Stimulated activated CD4-positive, alpha-beta T cell treated with anti-CD3 and anti-CD28 coated beads, Interleukin-2, amount 100 ng/mL, for 4 hours (primary cell): ENCODE results near the gene AIG1.
"Not testable (repeated sequence)": the region's sequence is repeated elsewhere in the genome, so short reads cannot be mapped to it uniquely, and the experiment has no call there.

Source experiments
- DNase-seq: peaks from one replicate; pipeline ENCODE4 v3.0.0-alpha.2; 2020; ENCODE audit warnings: low read depth

The AIG1 gene

DNA sequence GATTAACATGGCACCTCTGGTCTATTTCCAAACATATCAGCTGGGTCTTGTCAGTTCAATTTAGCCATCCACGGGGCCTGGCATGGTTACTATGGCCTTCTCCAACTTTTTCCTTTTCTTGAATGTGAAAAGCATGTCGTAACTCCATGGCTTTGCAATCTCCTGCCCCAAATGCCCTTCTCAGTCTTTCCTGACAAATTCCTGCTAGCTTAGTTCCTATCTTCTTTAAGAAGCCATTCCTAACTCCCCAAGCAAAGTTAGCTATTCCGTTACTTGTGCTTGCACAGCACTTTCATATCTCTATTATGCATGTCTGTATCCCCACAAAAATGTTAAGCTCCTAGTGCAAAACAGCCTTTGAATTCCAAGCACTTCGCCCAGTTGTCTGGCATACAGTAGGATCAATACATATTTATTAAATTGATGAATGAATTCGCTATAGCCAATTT is 105.6 kb downstream of the AIG1 start:
- no peak for DNase-seq

DNA sequence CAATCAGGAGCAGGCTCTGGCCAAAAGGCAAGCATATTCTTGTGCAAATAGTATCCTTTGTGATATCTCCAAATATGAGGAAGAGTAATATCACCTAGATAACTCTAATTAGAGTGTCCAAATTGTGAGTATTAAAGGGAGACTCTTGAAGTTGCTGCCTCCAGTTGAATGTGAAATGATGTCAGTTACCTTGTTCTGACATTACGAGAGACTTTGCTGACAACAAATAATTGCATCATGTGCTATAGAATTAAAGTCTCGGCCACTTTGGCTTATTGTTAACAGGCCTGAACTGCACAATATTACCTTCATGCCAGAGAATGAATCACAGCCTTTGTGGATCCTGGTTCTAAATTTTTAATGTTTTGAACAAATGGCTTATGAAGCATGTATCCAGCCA is 106.5 kb downstream of the AIG1 start:
- no peak for DNase-seq

DNA sequence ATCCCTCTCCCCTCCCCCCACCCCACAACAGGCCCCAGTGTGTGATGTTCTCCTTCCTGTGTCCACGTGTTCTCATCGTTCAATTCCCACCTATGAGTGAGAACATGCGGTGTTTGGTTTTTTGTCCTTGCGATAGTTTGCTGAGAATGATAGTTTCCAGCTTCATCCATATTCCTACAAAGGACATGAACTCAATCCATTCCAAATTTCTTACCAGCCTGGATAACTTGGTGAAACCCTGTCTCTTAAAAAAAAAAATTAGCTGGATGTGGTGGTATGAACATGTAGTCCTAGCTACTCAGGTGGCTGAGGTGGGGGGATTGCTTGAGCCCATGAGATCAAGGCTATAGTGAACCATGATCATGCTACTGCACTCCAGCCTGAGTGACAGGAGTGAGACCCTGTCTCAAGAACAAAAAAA is 107.7 kb downstream of the AIG1 start:
- DNase-seq = not testable (repeated sequence)

DNA sequence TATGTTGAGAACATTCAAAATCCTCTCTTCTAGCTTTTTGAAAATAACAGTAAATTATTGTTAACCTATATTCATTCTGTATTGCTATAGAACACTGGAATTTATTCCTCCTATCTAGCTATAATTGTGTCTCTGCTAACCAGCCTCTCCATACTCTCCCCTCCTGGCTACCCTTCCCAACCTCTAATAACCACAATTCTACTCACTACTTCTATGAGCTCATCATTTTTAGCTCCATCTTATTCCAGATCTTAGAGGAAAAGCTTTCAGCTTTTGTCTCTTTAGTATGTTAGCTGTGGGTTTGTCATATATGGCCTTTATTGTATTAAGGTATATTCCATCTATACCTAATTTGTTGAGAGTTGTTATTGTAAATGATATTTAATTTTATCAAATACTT is 108.8 kb downstream of the AIG1 start:
- DNase-seq = no peak

DNA sequence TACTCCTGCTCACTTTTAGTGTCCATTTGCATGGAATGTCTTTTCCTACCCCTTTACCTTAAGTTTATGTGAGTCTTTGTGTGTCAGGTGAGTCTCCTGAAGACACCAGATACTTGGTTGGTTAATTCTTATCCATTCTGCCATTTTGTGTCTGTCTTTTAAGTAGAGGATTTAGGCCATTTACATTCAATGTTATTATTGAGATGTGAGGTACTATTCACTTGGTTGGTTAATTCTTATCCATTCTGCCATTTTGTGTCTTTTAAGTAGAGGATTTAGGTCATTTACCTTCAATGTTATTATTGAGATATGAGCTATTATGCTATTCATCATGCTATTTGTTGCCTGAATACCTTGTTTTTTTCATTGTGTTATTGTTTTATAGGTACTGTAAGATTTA is 113.8 kb downstream of the AIG1 start:
- no peak for DNase-seq

DNA sequence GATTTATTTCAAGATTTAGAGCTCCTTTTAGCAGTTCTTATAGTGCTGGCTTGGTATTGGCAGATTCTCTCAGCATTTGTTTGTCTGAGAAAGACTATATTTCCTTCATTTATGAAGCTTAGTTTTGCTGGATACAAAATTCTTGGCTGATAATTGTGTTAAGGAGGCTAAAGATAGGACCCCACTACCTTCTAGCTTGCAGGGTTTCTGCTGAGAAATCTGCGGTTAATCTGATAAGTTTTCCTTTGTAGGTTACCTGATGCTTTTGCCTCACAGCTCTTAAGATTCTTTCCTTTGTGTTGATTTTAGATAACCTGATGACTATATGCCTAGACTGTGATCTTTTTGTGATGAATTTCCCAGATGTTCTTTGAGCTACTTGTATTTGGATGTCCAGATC is 114.3 kb downstream of the AIG1 start:
- no peak for DNase-seq

DNA sequence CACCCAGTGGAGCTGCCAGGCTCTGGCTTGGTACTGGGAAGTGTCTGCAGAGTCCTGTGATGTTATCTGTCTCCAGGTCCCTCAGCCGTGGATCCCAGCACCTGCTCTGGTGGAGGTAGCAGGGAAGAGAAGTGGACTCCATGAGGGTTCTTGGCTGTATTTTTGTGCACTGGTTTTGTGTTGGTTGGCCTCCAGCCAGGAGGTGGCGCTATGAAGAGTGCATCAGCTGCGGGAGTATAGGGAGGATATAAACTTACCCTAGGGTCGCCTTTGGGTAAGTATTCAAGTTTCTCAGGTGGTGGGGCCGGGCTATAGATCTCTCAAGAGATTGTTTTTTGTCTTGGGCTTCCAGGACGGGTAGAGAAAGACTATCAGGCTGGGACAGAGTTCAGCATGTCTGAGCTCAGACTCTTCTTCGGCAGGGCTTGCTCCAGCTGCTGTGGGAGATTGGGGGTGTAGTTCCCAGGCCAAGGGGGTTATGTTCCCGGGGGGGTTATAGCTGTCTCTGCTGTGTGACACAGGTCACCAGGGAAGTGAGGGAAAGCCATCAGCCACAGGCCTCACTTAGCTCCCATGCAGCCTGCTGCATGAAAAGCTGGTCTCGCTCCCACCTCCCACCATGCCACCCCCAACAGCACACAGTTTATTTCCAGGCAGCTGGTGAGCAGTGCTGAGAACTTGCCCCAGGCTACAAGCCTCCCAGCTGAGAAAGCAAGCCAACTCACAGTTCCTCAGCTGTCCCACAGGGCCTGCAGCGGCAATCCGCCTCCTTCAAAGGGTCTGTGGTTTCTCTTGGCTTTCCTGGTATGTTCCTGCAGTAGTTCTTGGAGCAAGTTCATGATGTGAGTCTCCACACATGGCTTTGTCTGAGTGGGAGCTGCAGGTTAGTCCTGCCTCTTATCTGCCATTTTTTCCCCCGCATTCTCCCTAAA is 115.7 kb downstream of the AIG1 start:
- DNase-seq = no peak

DNA sequence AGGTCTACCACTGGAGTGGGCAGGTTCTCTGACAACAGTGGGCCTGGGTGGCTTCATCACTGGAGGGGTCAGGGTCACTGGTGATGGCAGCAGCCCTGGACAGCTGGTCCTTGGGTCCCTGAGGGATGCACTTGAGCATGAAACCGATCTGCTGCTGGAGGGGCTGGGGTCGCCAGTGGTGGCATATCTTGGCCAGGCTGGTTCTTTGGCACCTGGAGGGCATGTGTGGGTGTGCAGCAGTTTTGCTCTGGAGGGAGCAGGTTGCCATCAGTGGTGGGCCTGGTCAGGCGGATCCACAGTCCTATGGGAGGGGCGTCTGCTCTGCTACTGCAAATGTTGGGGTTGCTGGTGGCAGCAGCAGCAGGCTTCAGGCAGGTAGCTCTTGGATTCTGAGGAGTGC is 117.0 kb downstream of the AIG1 start:
- DNase-seq = no peak

DNA sequence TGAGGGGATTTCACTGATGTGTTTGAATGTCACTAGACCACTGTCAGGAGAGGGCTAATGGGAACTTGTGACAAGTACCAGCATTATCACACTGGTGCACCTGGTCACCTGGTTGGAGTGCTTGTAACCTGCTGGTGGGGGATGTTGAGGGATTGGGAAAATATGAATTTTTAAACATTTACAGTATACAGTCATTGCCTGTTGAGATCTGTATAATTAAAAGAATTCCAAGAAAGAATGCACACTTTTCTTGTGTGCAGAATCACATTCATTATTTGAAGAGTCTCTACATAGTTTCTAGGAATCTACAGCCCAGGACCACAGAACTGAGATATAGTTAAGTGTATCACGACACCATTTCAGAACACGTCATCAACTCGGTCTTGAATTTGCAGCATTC is 118.4 kb downstream of the AIG1 start:
- no peak for DNase-seq

DNA sequence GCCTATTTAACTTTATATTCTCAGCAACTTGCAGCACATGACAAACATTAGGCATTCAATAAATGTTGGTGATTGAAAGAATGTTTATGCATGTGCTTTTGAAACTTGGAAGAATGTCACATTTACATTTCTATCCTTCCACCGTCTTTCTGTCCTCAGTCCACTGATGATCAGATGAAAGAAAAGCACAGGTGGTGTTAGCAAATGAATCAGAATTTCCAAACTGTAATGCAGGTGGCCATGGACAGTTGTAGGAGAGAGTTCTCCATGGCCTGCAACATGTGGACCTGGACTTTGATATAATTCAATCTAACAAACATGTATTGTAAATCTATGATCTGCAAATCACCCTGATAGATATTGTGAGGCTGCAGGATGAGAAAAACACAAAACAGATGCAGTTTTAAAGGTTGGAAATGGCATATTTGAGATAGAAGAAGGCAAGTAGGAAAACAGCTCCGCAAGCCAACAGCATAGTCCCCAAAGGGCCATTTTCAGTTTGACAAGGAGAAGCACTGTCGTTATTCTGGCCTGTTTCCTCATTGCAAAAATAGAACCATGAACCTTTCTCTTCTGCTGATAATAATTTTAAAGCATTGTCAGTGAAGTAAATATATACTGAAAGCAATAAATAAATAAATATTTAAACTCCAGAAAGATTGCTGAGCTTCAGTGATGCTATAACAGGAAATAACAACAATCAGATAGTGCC is 119.4 kb downstream of the AIG1 start:
- no peak for DNase-seq

DNA sequence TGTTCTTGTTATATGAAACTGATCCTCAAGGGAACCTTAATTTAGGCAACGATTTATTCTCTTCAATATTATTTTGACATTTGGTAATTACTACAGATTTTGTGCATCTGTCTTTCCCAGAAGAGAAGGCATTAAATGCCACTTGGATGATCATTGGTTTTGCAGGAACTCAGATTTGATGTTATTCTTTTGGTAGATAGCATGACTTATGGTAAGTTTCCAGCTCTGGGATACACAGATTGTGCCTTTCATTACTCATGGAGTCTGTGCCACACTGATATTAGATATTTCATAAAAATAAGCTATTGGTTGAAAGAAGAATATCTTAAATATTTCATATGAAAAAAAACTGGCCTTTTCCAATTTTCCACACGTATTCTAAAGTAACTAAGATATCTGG is 120.1 kb downstream of the AIG1 start:
- no peak for DNase-seq

DNA sequence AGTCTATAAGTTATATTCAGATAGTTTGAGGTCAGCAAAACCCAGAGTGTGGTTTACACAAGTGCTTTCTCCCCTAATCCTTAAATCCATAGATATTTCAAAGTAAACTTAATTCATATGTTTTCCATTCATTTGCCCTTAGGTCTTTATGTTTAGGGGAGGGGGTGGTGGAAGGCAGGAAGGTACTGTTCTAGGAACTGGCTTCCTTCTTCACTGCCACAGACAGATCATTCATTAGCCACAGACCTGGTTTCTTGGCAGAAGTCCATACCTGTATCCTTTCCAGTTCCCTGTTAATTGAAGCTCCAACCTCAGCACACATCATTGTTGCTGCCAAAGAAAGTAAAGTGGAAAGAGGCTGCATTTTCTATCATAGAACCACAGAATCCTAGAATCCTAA is 123.0 kb downstream of the AIG1 start:
- DNase-seq = no peak

DNA sequence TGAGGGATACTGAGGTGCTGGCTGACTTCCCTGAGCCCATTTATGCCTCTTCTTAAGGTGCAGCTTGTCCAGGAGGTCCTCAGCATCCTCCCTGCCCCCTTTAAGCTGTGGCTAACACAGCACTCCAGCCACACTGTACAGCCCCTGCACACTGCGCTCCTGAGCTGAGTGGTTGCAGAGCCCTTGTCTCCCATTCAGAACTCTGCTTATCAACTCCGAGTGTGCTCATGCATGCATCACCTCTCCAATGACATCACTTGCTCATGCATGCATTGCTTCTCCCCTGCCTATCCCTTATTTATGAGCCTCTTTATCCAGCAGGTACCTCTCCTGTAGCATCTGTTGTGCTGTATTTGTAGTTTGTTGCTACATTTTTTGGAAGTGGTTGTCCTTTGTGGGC is 124.6 kb downstream of the AIG1 start:
- no peak for DNase-seq

DNA sequence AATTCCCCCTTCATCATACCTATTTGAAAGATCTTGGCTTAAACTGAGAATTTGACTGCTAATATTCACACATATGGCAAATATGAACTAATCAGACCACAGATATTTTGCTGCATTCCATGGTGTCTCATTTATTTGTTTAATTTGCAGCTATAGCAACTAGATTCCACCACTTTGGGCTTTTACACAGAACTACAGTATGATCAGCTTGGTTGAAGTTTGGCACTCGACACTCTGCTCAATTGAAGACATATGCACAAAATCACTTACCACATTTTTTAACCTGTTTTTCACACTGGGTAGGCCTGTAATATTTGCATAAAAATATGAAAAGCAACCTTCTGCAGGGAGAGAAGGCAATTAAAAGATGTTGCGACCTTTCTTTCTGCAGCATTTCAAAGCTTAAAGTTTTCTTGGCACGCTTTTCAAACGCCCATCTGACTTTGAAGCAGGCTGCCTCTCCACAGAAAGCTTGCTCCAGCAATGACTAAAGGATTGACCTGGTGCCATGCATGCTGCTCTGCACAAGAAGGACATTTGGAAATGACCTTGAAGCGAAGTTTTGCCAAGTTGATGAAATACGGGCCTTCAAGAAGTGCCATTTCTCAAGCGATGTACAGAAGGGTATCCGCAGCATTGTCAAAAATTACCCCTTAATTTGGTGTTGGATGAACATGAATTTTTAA is 126.7 kb downstream of the AIG1 start:
- DNase-seq = no peak

DNA sequence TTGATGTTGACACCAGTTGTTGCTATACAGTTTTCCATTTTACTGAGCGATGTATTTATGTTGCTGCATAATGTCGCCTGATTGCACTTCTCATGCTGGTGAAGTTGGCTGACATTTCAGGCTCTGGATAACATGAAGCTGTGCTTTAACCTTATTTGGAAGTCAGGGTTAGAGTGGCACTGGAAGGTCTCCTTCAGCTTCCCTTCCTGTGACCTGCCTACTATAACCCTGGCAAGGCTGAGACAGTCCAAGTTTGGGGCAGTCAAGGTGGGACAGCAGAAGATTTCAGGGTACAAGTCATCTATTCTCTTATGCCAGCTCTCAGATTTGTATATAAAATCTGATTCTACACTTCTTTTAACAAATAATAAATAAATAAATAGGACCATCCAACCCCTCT is 127.6 kb downstream of the AIG1 start:
- DNase-seq = no peak

DNA sequence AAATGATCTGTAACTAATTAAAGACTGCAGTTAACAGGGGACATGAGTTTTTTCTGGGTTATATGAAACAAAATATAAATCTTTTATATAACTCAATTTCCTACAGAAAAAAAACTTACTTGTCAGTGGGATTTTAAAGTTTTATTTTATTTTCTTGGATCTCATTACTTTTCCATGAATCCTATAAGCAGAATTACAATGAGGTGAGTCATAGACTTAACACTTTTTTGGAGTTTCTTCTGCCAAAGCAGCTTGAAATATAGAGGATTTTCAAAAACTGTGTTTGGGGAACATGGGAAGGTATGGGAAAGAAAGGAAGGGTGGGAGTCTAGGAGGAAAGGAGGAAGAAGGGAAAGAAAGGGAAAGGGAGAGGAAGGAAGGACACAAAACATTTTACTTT is 130.7 kb downstream of the AIG1 start:
- no peak for DNase-seq

DNA sequence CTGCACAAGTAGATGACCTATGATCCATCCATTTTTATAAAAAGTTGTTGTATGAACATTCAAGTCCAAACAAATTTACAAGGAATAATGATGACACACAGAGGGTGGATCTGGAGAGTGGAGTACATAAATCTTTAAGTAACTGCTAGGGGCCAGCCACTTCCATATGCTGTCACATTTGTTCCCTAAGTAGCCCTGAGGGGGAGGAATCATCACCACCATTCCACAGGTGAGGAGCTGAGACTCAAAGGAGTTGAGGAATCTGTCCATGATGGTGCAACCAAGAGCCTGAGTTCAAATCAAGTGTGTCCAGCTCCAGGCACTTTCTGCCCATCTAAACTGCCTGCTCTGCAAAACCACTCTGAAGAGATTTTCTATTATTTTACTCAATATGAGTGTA is 132.1 kb downstream of the AIG1 start:
- DNase-seq = no peak

DNA sequence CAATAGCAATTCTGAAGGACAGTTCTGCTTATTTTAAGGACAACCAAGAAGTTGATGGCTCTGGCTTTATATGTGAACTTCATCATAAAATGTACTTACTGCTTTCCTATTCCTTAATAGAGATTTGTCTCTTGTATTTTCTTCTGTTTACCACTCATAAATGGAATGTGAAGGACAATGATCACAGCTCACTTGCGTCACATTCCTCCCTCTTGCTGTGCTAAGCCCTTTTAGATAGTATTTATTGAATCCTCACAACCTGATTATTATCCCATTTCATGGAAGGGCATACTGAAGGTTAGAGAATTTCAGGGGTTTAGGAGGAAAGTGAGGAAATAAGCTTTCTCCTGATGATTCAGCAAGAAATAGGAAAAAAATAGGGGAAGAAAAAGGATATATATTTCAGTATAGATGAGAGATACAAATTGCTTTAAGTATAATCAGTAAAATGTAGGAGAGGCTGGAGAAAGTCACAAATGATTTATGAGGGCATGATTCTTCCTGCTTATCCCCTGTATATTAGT is 132.9 kb downstream of the AIG1 start:
- no peak for DNase-seq

DNA sequence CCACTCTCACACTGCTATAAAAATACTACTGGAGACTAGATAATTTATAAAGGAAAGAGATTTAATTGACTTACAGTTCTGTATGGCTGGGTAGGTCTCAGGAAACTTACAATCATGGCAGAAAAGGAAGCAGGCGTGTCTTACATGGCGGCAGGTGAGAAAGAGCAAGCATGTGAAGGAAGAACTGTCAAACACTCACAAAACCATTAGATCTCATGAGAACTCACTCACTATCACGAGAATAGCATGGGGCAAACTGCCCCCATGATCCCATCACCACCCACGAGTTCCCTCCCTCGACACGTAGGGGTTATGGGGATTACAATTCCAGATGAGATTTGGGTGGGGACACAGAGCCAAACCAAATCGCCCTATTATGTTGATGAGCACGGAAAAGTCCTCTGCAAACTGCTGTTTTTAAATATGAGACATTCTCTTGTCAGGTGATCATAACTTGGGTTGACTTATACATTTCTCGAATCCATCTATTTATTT is 133.5 kb downstream of the AIG1 start:
- no peak for DNase-seq

DNA sequence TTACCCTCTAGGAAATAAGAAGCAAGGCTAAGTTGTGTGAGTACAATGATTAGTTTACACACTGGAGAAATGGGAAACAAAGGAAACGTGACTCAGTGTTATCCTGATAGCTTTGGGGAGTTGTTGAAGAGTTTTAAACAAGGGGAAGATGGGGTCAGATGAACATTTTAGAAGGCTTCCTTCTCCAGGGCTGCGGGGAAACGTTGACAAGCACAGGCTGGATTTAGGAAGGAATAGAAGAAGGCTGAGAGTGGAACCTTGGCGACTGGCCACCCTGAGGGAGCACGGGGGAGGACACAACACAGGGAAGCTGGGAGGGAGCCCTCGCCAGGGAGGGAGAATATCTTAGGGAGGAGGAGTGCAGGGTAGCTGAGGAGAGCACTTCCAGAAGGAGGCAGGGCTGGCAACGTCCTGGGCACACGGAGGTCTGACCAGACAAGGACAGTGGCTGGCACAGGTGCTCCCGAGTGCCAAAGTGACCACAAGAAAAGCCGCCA is 134.7 kb downstream of the AIG1 start:
- DNase-seq = no peak

DNA sequence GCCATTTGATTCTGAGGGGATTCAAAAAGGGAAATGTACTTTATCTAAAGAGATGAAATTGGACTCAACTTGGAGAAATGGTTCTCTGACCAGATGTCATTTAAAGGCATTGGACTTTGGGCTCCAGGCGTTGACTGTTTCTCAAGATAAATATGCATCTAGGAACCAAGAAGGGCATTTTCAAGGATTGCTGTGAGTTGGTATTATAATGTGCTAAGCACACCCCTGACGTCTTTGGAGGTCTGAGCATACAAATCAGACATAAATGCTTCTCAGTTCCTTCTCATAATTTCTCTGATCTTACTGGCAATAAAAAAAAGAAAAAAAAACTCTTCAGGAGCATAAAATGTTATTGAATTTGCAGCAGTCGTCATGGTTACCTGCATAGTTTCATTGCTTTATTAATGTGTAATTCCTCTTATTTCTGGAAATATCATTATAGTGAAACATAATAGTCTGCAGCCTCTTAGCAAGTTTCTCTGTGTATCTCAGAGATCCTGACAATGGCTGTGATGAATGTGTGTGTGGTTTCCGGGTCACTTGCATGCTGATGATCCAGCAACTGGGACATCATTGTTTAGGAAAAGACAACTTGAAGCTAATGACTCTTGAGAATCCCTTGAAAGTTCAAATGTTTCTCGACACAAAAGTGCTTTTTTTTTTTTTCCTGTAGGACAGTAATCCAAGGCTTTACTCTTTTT is 136.0 kb downstream of the AIG1 start:
- DNase-seq = no peak

DNA sequence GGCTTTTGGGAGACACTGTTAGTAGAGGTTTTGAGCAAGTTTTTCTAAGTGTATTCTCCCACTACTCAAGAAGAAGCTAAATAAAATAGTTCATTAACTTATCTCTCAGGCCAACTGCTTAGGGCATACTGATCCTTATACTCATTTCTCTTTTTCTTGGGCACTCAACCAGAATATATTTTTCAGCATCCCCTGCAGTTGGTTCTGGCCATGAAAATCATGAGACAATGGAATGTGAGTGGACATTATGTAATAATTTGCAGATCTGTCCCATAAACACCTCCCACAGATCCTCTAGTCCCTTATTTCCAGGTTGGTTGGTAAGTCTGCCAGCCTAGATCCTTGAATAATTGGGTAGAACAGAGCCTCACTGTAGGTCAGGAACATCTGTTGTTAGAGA is 136.7 kb downstream of the AIG1 start:
- no peak for DNase-seq
